Aorta (tissue), 5 donors: ENCODE data around the gene OR1D5. TPM values are rescaled to one million over a fixed set of nuclear protein-coding genes. Genes with fewer than 3 reads are reported as not detected.
A peak's percentile ranks its signal among the peaks of the same experiment; 100 is the strongest.
"Not testable (repeated sequence)": the region's sequence is repeated elsewhere in the genome, so short reads cannot be mapped to it uniquely, and the experiment has no call there.

Source experiments
- ATAC-seq: fragments of 200-7000 bp; cut with Tn5 transposase; one replicate; pipeline ENCODE4 v1.9.1; 2022; ENCODE audit warnings: moderate library complexity; ENCODE audit not compliant: low FRiP score
- DNase-seq, 2 donors: peaks; one replicate each; pipeline ENCODE4 v3.0.0-alpha.2; 2020
- H3K27ac ChIP-seq, 2 donors: one replicate each; pipeline ENCODE4 v1.5.1; 2013; ENCODE audit warnings: low read length in 2 of 2, mild to moderate bottlenecking in 2 of 2, moderate library complexity in 2 of 2, control low read depth in 1 of 2, inconsistent platforms in 1 of 2, low read depth in 1 of 2
- H3K27me3 ChIP-seq, 2 donors: one replicate each; pipeline ENCODE4 v1.6.1; 2013; ENCODE audit warnings: control low read depth in 1 of 2, low read length in 1 of 2, mild to moderate bottlenecking in 1 of 2, moderate library complexity in 1 of 2; ENCODE audit not compliant: insufficient read depth in 2 of 2, control insufficient read depth in 1 of 2
- H3K36me3 ChIP-seq, 2 donors: one replicate each; pipeline ENCODE4 v1.6.1; 2013; ENCODE audit warnings: control low read depth in 1 of 2, low read length in 1 of 2, mild to moderate bottlenecking in 1 of 2; ENCODE audit not compliant: insufficient read depth in 2 of 2, control insufficient read depth in 1 of 2
- H3K4me1 ChIP-seq, 2 donors: one replicate each; pipeline ENCODE4 v1.6.1; 2013; ENCODE audit warnings: low read length in 2 of 2, control low read depth in 1 of 2, mild to moderate bottlenecking in 1 of 2, moderate library complexity in 1 of 2; ENCODE audit not compliant: insufficient read depth in 2 of 2, control insufficient read depth in 1 of 2
- H3K4me3 ChIP-seq, 2 donors: one replicate each; pipeline ENCODE4 v1.5.1; 2013; ENCODE audit warnings: low read length in 2 of 2, control low read depth in 1 of 2, mild to moderate bottlenecking in 1 of 2
- H3K9me3 ChIP-seq: one replicate; pipeline ENCODE4 v1.6.1; 2013; ENCODE audit warnings: mild to moderate bottlenecking, low read length; ENCODE audit not compliant: control insufficient read depth
- WGBS, 2 donors: extraction: QIAGEN DNeasy Blood & Tissue Kit; methylation state at CpG; one replicate each; pipeline ENCODE4 v1.1.7; 2013; 5-methylcytosine and 5-hydroxymethylcytosine counted together
- intact Hi-C, 2 donors: fragments of 100-400 bp; cut with DNase I; formaldehyde crosslinking; loops; one replicate each; pipeline versions ENCODE4 v1.14.2 to v1.15.0; 2022
- polyA plus RNA-seq, 2 donors: library from polyadenylated mRNA; stranded (reverse); fragments of 200-250 nt; gene quantifications; one replicate each; pipeline ENCODE4 v1.2.3, GENCODE V29; 2013
- total RNA-seq, 2 donors: library from RNA; stranded (reverse); fragmentation: NEBNext Ultra II Directional; extraction: Animal tissue kit (Norgen Biotek cat#: 25700); gene quantifications; one replicate each; pipeline ENCODE4 v1.2.1, GENCODE V29; 2021
- donor health status: healthy with polysubstance abuse.
- donor health status: Bipolar disorder and iron deficiency.
- donor health status: DM: no; HTN: no; CAD: no.
- donor health status: DM: no; HTN: no; CAD: no.
- donor health status: DM: yes; HTN: yes; CAD: no.

The OR1D5 gene
- total and polyA plus RNA-seq, 4 donors, result not detected

DNA sequence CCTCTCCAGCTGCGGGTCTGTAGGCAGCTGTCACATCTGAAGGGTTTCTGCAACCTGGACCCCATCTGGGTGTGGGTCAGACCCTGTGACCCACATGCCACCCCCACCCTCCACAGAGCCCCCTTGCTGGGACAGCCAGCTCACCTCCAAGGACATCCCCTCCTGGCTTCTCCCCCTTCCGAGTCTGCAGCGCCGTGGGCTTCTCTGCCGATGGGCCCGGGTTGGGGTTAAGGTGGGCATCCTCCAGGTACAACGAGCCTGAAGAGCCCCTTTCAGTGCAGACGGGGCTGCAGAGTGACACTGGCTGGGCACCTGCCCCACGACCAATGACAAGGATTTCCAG, 28.9 kb downstream of the OR1D5 start:
- peak in 1 of 2 donors; percentile 66 for DNase-seq
- intact Hi-C loops, result no loop called here
- H3K4me1 ChIP-seq, result no peaks in the 10 kb centered on the region
- WGBS, 2 donors, result 69 to 83% methylated on average over 9 of the region's 9 CpGs
- H3K4me3 ChIP-seq, result no peak overlapping the region
- H3K27me3 ChIP-seq, result no peaks in the 10 kb centered on the region
- H3K36me3 ChIP-seq, result no peaks in the 10 kb centered on the region
- no peaks in the 10 kb centered on the region for H3K9me3 ChIP-seq
- no peak overlapping the region for H3K27ac ChIP-seq
- ATAC-seq, result peak; percentile 41

DNA sequence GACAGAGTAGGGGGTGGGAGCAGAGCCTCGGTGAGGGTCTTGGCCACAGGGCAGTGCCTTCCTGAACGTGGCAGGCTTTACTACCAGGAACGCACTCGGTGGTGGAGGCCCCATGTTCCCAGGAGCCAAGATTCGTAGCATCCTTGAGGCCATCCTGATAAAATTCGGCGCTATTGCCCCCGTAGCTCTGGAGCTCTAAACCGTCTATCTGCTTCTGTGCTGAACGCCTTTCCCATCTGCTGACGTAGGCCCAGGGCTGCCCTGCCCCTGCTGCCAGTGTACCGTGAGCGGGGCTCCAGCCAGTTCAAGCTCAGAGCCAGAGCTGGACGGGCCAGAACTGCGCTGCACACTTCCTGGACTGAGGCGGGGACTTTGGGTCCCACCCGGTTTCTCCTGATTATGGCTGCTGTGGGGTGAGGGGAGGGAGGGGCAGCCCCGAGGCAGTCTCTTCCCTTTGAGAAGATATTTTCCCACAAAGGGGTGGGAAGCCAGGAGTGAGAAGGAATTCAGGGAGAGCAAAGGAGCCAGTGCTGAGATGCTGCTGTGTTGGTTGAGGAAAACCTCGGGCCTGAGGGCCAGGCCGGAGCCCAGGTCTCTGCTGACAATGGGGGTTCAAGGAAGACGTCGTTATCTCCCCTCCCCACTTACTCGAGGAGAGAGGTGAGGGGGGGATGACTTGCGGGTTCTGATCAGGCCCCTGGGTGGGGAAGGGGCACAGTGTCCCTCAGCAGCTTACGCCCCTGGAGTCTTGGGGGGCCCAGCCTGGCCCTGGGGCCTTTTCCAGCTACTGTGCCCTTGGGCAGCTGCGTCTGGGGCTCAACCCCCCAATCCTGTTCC, 29.4 kb downstream of the OR1D5 start:
- DNase-seq, result peak in 1 of 2 donors; percentile 63
- Histone ChIP-seq H3K4me3 (no peak overlapping the region), H3K27ac (no peak overlapping the region), H3K27me3 (no peaks in the 10 kb centered on the region), H3K9me3 (no peaks in the 10 kb centered on the region), H3K4me1 (no peaks in the 10 kb centered on the region), H3K36me3 (no peaks in the 10 kb centered on the region)
- ATAC-seq, result no peak
- intact Hi-C loops, result no loop called here
- WGBS, 2 donors, result 82 to 85% methylated on average over 26 of the region's 26 CpGs

DNA sequence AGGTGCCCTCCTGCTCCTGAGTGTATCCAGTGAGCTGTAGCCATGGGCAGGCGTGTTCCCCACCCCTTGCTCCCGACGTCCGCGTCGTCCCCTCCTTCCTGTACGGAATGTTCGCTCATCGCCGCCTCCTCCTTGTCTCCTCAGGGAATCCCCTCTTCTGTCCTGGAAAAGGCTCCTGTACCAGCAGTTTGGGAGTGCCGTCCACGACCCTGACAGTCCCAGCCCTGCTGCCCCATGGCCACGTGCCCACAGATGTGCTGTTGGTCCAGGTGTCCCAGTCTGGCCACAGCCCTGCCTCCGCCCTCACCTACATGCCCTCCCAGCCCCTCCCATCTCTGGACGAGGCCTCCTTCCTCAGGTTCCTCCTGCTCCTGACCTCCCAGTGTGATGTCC, 30.2 kb downstream of the OR1D5 start:
- H3K9me3 ChIP-seq, result no peaks in the 10 kb centered on the region
- H3K27ac ChIP-seq, result no peak overlapping the region
- intact Hi-C loops, result no loop called here
- no peaks in the 10 kb centered on the region for H3K36me3 ChIP-seq
- H3K4me3 ChIP-seq, result no peak overlapping the region
- DNase-seq, result peak in 1 of 2 donors; percentile 53
- no peaks in the 10 kb centered on the region for H3K27me3 ChIP-seq
- ATAC-seq, result no peak
- WGBS, 2 donors, result 91 to 94% methylated on average over 15 of the region's 15 CpGs
- no peaks in the 10 kb centered on the region for H3K4me1 ChIP-seq

DNA sequence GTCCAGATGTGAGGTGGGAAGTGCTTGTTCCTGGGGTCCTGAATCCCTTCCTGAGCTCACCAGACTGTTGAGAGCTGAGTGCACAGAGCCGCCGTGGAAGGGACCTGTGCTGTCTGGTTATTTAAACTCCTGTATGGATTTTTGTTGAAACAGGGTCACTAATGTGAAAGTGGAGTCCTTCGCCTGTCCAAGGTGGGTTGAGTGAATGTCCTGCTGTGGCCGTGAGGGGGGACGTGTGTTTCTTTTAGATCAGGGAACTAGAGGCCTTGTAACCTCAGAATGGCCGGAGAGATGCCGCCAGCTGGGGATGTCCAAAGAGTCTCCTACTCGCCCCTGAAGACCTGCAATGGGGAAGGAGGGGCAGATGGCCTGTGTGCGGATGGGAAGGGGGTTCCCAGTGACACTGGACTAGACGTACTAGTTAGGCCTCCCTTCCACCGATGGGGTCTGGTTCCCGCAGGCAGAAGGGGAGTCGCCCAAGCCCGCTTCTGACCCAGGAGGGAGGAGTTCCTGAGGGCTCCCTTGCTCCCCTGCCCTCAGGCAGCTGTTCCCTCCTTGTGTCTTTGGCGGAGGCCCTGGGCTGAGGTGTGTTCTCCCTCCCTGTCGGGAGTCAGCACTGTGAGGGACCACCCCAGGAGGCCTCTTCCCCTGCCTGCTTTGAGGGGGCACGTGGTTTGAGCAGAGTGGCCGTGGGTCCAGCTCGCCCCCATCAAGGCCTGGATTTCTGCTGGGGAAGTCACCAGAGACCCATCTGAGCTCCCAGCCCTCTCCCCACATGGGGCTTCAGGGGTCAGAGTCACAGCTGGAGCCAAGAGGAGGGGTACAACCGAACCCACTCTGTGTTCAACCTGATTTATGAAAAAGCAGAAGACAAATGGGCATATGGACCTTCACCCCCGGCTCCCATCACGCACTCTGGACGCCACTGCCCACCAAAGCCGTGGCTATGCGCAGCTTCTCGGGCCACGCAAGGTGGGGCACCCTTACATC, 30.9 kb downstream of the OR1D5 start:
- ATAC-seq (no peak), DNase-seq (peak in 1 of 2 donors; percentile 70)
- H3K9me3 ChIP-seq, result no peaks in the 10 kb centered on the region
- no peaks in the 10 kb centered on the region for H3K27me3 ChIP-seq
- H3K4me1 ChIP-seq, result no peaks in the 10 kb centered on the region
- H3K4me3 ChIP-seq, result no peak overlapping the region
- WGBS, 2 donors, result 91 to 92% methylated on average over 26 to 27 of the region's 27 CpGs
- intact Hi-C loops, result no loop called here
- H3K27ac ChIP-seq, result no peak overlapping the region
- H3K36me3 ChIP-seq, result no peaks in the 10 kb centered on the region

DNA sequence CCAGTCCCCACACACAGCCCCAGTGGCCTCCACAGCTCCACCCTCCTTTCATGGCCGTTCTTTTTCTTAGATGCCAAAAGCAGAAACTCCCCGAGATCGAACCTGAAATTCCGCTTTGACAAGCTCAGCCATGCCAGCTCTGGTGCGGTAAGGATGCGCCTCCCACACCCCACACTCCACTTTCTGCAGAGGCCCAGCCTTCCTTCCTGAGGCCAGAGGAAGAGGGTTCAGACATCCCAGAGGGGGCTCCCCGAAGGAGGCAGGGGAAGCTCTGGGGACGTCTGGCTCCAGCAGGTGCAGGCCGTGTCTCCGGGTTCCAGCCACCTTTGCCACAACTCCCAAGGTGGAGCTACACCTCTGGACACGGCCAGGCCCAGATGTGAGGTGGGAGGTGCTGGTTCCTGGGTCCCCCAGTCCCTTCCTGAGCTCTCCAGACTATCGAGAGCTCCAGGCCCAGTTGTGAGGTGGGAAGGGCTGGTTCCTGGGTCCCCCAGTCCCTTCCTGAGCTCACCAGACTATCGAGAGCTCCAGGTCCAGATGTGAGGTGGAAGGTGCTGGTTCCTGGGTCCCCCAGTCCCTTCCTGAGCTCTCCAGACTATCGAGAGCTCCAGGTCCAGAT, 32.4 kb downstream of the OR1D5 start:
- H3K36me3 ChIP-seq, H3K9me3 ChIP-seq, intact Hi-C loops, ATAC-seq, H3K27ac ChIP-seq, H3K4me3 ChIP-seq, H3K27me3 ChIP-seq, H3K4me1 ChIP-seq: not testable (repeated sequence)
- peak in 1 of 2 donors; percentile 64 for DNase-seq
- WGBS, 2 donors, result 85 to 92% methylated on average over 14 of the region's 14 CpGs

DNA sequence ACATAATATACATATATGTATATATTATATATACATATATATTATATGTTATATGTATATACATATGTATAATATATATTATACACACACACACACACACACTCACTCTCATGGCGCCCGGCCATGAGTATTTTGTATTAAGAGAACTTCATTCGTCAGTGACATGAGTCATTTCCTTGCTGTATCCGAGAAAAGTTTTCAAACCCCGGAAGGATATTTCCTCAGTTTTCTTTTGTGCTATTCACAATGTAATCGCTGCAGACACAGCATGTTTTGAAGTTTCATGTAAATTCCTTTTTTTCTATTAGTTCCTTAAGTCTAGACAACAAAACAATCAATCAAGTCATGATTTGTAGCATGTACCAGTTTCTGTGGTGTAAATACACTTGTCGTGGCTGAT, 33.3 kb downstream of the OR1D5 start:
- Histone ChIP-seq H3K36me3 (no peaks in the 10 kb centered on the region), H3K4me3 (no peak overlapping the region), H3K4me1 (no peaks in the 10 kb centered on the region), H3K9me3 (no peaks in the 10 kb centered on the region), H3K27ac (no peak overlapping the region), H3K27me3 (no peaks in the 10 kb centered on the region)
- WGBS, 2 donors, result 47 to 53% methylated on average over 7 of the region's 7 CpGs
- ATAC-seq (no peak), DNase-seq (peak in 1 of 2 donors; percentile 39)
- intact Hi-C loops, result no loop called here

DNA sequence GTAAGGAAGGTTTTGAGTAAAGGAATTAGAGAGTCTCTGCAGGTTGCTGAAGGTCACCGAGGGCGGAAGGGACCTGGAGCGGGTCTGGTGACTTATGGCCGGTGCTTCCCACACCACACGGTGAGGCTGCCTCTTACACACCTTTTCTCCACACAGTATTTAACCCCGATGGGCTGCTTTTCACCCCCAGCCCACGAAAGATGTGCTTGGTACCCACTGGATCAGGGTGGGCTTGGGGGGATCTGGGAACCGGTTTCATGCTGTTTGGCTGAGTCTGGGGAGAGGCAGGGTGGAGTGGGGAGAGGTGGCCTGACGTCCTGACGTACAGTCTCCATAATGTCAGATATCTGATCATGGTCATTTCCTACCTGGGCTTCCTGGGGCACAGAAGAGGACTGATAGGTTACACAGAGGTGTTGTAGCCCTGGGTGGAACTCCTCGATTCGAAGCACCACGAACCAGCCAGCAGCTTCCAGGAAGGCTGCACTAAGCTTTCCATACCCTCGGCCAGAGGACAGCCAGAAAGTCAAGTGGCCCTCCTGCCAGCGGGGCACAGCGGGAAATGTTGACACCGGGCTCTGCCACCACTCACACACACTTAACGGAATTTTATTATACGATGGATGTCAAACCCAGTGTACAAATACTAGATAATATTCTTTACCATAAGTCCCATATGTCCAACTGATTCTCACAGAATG, 34.0 kb downstream of the OR1D5 start:
- intact Hi-C loops, result no loop called here
- DNase-seq, result peak in 1 of 2 donors; percentile 51
- no peak for ATAC-seq
- no peaks in the 10 kb centered on the region for H3K9me3 ChIP-seq
- H3K27me3 ChIP-seq, result no peaks in the 10 kb centered on the region
- no peaks in the 10 kb centered on the region for H3K36me3 ChIP-seq
- no peak overlapping the region for H3K4me3 ChIP-seq
- no peak overlapping the region for H3K27ac ChIP-seq
- H3K4me1 ChIP-seq, result no peaks in the 10 kb centered on the region
- WGBS, 2 donors, result 83 to 85% methylated on average over 19 of the region's 19 CpGs
